ENCODE data around the gene LRIT2. TPM values are rescaled to one million over a fixed set of nuclear protein-coding genes. Genes with fewer than 3 reads are reported as not detected.

The LRIT2 gene
- total RNA-seq, 1 experiment from 2014 or later = not detected

GRCh38 chr10:84241185-84241790 lies 15.9 kb upstream of the LRIT2 start, which contains the start of gene LRIT1:
LRIT1 (minus strand) TSS chr10:84241546; CDS start chr10:84241439, 107 bp downstream.
- DNase-seq (ENCODE audit: low read depth) = no peak

- DNase-seq (ENCODE audit: low read depth) = no peak
These were observed 13.6 kb upstream of the LRIT2 start for GRCh38 chr10:84238909-84239308.

DNA sequence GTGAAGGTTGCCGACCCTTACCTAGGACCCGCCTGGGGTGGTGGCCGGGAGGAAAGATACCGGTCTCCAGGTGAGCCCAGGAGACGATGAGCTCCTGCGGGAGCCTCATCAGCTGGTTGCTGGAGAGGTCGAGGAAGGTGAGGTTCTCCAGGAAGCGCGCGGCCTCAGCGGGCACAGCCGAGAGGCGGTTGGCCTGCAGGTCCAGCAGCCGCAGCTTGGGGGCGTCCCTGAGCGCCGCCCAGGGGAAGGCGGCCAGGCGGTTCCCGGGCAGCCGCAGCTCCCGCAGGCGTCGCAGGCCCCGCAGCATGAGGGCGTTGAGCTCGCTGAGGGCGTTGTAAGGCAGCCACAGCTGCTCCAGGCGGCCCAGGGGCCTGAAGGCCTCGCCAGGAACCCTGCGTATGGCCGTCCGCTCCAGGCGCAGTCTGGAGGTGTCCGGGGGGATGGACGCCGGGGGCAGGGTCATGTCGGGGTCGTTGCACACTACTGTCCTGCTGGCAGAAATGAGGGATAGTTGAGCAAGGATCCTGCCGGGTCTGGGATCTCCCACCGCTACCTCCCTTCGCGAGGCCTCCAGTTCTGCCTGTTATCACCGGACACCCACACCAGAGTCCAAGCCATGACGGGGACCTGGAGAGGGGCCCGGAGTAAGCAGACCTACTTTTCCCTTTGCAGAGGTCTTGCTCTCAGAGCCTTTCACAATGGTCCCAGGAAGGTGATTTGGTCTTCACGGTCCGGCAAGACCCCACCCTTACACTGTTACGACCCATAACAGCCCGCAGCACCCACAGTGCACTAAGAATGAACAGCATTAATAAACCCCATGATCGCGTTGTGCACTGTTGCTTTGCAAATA lies 12.1 kb upstream of the LRIT2 start:
- DNase-seq (ENCODE audit: low read depth) = no peak

- DNase-seq (ENCODE audit: low read depth) = no peak
These were observed 11.5 kb upstream of the LRIT2 start for GRCh38 chr10:84236807-84237198.

DNA sequence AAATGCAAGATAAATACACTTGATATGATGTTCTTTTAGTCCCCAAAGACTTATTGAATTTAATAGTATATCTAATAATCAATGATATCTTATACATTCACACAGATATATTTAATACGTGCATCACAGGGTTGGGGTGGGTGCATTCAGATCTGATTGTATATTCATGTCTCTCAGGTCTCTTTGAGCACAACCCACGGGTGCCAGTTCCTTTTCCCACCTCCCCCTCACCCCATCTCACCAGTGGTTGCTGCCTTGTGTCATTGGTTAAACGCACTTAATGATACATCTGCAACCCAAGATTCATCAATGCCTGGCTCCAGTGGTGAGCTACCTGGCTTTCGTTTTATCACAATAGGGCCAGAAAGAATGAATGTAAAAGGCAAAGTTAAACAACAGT lies 9.8 kb upstream of the LRIT2 start:
- no peak for DNase-seq (ENCODE audit: low read depth)

GRCh38 chr10:84234479-84234878 lies 9.1 kb upstream of the LRIT2 start:
- no peak for DNase-seq (ENCODE audit: low read depth)

- DNase-seq (ENCODE audit: low read depth) = no peak
These were observed 8.6 kb upstream of the LRIT2 start for GRCh38 chr10:84233940-84234339.

DNA sequence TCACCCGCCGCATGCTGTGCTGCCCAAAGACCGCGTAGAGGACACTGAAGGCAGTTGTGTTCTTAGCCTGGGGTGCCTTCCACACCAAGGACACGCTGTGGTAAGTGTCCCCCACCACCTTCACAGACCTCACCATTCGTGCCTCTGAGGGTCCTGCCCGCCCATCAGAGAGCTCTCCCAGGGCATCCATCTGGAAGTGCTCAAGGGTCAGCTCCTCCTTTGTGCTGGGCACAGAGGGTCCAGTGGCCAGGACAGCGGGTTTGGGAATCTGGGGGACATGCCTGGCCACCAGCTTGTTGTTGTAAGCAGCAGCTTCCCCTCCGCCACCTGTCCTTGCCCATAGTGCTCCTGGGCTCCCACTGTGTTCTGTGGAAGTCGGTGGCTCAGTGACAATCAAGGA lies 7.0 kb upstream of the LRIT2 start:
- no peak for DNase-seq (ENCODE audit: low read depth)

DNA sequence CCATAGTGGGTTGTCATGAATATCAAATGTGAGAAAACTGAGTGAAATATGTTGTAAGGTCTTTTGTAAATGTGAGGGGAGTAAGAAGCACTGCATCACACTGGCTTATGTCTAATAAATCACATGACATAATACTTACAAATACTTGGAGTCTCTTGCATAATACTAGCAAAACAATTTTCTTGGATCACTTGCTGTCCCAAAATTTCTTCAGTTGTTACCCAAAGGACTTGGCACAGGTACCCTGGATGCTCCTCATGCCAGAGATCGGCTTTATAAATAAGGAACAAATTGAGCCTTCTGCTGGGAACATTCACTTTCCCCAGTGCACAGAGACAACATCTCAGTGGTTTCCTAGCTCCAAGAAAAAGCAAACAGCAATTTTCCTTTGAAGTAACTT lies 5.0 kb upstream of the LRIT2 start:
- DNase-seq (ENCODE audit: low read depth) = no peak

DNA sequence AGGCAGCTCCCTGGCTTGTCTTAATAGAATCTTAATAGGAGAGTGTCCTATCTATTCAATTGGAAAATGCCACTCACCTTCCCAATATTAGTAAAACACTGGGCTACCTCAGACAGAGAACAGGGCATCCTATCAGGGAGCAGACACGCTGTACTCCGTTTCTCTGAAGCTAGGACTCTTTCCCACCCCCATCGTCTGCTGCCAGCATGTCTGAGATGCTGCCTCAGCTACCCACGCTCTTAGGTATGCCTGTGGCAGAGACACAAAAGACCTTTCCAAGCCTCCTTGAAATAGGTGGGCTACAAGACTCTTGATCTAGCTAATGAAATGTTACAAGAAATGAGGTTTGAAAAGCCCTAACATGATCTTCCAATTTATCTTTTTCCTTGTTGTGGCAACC lies 2.5 kb upstream of the LRIT2 start:
- DNase-seq (ENCODE audit: low read depth) = no peak

DNA sequence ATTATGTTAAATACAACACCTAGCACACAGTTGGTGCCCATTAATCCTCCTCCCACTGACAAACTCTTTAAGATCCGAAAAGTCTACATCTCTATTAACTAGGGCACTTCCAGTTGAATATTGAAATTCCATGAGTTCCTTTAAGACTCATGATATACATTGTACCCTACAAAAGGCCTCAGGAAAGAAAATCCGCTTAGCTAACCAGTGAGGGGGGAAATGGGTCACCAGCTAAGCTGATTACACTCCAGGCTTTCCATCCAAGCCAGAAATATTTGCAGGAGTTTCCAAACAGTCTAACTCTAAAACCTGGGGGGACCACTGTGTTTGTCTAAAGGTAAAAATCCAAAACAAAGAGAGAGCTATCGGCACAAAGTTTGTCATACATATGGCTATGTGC lies 1.3 kb upstream of the LRIT2 start:
- no peak for DNase-seq (ENCODE audit: low read depth)

- DNase-seq (ENCODE audit: low read depth) = no peak
These were observed 824 bp downstream of the LRIT2 start for GRCh38 chr10:84224411-84225028.

DNA sequence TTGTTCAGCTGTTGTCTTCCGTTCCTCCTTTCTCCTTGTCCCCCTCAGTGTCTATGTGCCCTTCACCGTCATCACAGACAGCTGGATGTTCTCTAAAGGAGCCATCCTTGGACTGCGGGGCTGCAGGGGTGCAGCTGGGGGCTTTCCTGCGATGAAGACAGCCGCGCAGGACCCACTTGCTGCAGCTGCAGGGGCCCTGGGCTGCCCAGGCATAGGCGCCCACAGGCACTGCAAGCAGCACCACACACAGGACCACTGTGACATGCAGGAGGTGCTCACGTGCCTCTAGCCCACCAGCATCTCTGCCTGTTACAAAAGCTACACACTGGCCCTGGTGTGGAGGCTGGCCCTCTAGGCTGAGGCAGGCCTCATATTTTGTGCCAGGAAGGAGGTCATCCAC lies 3.4 kb downstream of the LRIT2 start:
- DNase-seq (ENCODE audit: low read depth) = no peak

DNA sequence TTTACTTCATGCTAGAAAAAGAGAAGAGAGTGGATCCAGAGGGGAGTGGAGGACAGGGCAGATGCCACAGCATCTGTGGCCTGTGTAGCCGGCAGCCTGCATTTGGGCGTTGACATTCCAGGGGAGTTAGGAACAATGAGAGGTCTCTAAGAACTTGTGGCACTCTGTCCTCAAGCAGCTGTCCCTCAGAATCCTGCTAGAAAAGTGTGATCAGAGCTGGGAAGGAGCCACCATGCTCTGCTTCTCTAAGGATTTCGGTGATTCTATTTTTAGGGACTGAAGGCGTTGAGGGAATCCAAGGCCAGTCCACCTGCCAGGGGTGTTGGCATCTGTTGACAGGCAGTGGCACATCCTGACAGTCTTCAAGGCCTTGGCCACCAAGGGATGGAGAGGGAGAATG lies 7.6 kb downstream of the LRIT2 start:
- DNase-seq (ENCODE audit: low read depth) = no peak

- no peak for DNase-seq (ENCODE audit: low read depth)
These were observed 8.5 kb downstream of the LRIT2 start for GRCh38 chr10:84216834-84217233.

GRCh38 chr10:84214612-84215235 lies 10.6 kb downstream of the LRIT2 start:
- peak; percentile 9 for DNase-seq (ENCODE audit: low read depth)

GRCh38 chr10:84214046-84214572 lies 11.2 kb downstream of the LRIT2 start:
- DNase-seq (ENCODE audit: low read depth) = no peak

DNA sequence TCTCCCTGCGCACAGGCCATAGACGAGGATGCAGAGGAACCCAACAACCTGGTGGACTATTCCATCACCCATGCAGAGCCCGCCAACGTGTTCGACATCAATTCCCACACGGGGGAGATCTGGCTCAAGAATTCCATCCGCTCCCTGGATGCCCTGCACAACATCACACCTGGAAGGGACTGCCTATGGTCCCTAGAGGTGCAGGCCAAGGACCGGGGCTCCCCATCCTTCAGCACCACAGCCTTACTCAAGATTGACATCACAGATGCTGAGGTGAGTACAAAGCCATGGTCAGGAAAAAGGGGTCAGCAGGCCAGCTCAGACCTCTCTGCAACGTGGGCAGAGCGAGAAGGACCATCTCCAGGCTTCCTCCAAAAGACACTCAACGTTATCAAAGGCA lies 12.3 kb downstream of the LRIT2 start:
- no peak for DNase-seq (ENCODE audit: low read depth)

DNA sequence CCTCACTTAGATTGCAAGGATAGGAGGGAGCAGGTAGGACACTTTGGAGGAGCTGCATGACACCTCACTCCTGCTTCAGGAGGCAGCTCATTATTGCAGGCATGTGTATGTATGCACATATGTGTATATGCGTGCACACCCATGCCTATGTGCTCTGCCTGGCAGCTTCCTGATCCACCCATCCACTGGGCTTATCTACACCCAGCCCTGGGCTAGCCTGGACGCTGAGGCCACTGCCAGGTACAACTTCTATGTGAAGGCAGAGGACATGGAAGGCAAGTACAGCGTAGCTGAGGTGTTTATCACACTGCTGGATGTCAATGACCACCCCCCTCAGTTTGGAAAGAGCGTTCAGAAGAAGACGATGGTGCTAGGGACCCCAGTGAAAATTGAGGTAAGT lies 13.3 kb downstream of the LRIT2 start:
- DNase-seq (ENCODE audit: low read depth) = no peak

- DNase-seq (ENCODE audit: low read depth) = no peak
These were observed 13.8 kb downstream of the LRIT2 start for GRCh38 chr10:84211566-84211965.

DNA sequence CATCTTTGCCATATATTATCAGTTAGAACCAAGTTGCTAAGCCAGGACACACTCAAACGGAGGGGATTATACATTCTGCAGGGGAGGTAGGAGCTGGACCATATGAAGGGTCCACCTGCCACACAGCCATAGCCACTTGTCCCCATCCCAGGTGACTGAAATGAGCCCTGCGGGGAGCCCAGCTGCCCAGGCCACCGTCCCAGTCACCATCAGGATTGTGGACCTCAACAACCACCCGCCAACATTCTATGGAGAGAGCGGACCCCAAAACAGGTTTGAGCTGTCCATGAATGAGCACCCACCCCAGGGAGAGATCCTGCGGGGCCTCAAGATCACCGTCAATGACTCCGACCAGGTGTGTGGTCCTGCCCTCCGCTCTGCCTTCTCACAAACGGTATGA lies 17.3 kb downstream of the LRIT2 start:
- DNase-seq (ENCODE audit: low read depth) = no peak

DNA sequence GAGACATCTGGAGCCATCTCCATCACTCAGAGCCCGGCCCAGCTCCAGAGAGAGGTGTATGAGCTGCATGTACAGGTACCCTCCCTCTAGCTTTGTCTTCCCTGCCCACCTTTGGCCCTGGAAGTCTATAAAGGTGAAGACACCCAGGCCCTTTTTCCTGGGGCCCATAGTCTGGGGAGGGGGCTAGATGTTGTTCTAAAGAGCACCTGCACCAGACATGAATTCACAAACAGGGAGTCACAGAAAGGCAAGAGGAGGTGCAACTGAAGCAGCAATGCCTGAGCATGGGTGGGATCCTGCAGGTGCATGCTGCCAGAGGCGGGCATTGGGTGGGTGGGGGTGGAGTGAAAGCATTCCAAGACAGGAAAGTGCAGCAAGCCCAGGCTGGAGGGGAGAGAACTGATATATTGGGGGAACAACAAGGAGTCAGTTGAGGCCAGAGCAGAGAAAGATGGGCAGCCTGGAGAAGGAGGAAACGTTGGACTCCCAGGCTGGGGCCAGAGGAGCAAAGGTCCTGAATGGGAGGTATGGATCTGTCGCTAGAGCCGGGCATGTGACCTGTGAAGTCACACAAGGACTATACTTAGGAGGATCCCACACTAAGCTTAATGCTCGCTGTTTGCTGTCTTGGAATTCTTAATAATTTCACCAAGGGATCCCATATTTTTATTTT lies 19.4 kb downstream of the LRIT2 start:
- no peak for DNase-seq (ENCODE audit: low read depth)
